GM23338 (cell line): ENCODE results near the gene SPHK1. TPM values are rescaled to one million over a fixed set of nuclear protein-coding genes. Genes with fewer than 3 reads are reported as not detected.

ENCODE experiments used
- ATAC-seq: fragments of 200-7000 bp; cut with Tn5 transposase; 3 replicates; pipeline ENCODE4 v1.9.1; 2020
- DNase-seq: peaks from one replicate; pipeline ENCODE4 v3.0.0-alpha.2; 2015; ENCODE audit warnings: low spot score
- H2AFZ ChIP-seq: fragments of 200-600 bp; sonication (generic); 2 replicates; pipeline ENCODE4 v1.8.0; 2016; ENCODE audit warnings: antibody characterized with exemption, mild to moderate bottlenecking, moderate library complexity
- H3F3A ChIP-seq: fragments of 200-600 bp; sonication (generic); replicated peaks from 2 replicates; pipeline ENCODE4 v1.8.0; 2017; ENCODE audit warnings: antibody characterized with exemption, mixed run types, low read depth
- H3K27ac ChIP-seq: fragments of 200-600 bp; sonication (generic); 2 replicates; pipeline ENCODE4 v1.6.1; 2016; ENCODE audit warnings: low read depth
- H3K27me3 ChIP-seq: fragments of 200-600 bp; sonication (generic); 2 replicates; pipeline ENCODE4 v1.8.0; 2016; ENCODE audit warnings: mild to moderate bottlenecking, mixed run types, moderate library complexity; ENCODE audit not compliant: insufficient read depth
- H3K36me3 ChIP-seq: fragments of 200-600 bp; sonication (generic); 2 replicates; pipeline ENCODE4 v1.8.0; 2016; ENCODE audit warnings: mild to moderate bottlenecking; ENCODE audit not compliant: insufficient read depth
- H3K4me1 ChIP-seq: fragments of 200-600 bp; sonication (generic); 2 replicates; pipeline ENCODE4 v1.8.0; 2016; ENCODE audit warnings: mild to moderate bottlenecking, moderate library complexity; ENCODE audit not compliant: insufficient read depth
- H3K4me2 ChIP-seq: fragments of 200-600 bp; sonication (generic); 2 replicates; pipeline ENCODE4 v1.7.1; 2017; ENCODE audit warnings: mixed run types
- H3K4me3 ChIP-seq: fragments of 200-600 bp; sonication (generic); 2 replicates; pipeline ENCODE4 v1.6.1; 2016; ENCODE audit warnings: mixed run types
- H3K79me2 ChIP-seq: fragments of 200-600 bp; sonication (generic); replicated peaks from 2 replicates; pipeline ENCODE4 v1.8.0; 2017; ENCODE audit warnings: mild to moderate bottlenecking; ENCODE audit not compliant: insufficient read depth
- H3K9me2 ChIP-seq: fragments of 200-600 bp; sonication (generic); 2 replicates; pipeline ENCODE4 v1.8.0; 2017; ENCODE audit not compliant: insufficient read depth
- H4K20me1 ChIP-seq: fragments of 200-600 bp; sonication (generic); replicated peaks from 2 replicates; pipeline ENCODE4 v1.8.0; 2017; ENCODE audit warnings: mild to moderate bottlenecking; ENCODE audit not compliant: insufficient read depth
- H3K27ac Mint-ChIP-seq: 2 replicates; pipeline ENCODE4 v1.8.0; 2020; ENCODE audit warnings: inconsistent platforms, mild to moderate bottlenecking, moderate library complexity, mixed read lengths
- H3K27me3 Mint-ChIP-seq: 3 replicates; pipeline ENCODE4 v1.8.0; 2022; ENCODE audit warnings: low read depth, mild to moderate bottlenecking, moderate library complexity, mixed read lengths, inconsistent platforms; ENCODE audit not compliant: insufficient read depth, poor library complexity
- H3K36me3 Mint-ChIP-seq: 3 replicates; pipeline ENCODE4 v1.8.0; 2021; ENCODE audit warnings: low read depth, mild to moderate bottlenecking, inconsistent platforms, moderate library complexity, mixed read lengths
- H3K4me1 Mint-ChIP-seq: 3 replicates; pipeline ENCODE4 v1.8.0; 2020; ENCODE audit warnings: mild to moderate bottlenecking, inconsistent platforms, mixed read lengths
- H3K4me3 Mint-ChIP-seq: 3 replicates; pipeline ENCODE4 v1.8.0; 2021; ENCODE audit warnings: moderate library complexity, mild to moderate bottlenecking, inconsistent platforms, mixed read lengths
- H3K9me3 Mint-ChIP-seq: 3 replicates; pipeline ENCODE4 v1.8.0; 2020; ENCODE audit warnings: moderate library complexity, mild to moderate bottlenecking, inconsistent platforms, mixed read lengths
- CREB1 ChIP-seq: fragments of 250-450 bp; sonication (Bioruptor Pico); IDR thresholded peaks from 2 replicates; pipeline ENCODE4 v1.5.0; 2020; ENCODE audit warnings: low read depth, mild to moderate bottlenecking, moderate library complexity
- EZH2 ChIP-seq: fragments of 200-600 bp; sonication (generic); IDR thresholded peaks from one replicate; pipeline ENCODE4 v1.8.0; 2017; ENCODE audit warnings: antibody characterized with exemption, mild to moderate bottlenecking, low read depth; ENCODE audit not compliant: unreplicated experiment
- EZH2phosphoT487 ChIP-seq: fragments of 200-600 bp; sonication (generic); IDR thresholded peaks from one replicate; pipeline ENCODE4 v1.8.1; 2018; ENCODE audit warnings: antibody characterized with exemption; ENCODE audit not compliant: unreplicated experiment
- JUNB ChIP-seq: IDR thresholded peaks from one replicate; pipeline ENCODE4 v1.6.1; 2016; ENCODE audit warnings: antibody characterized with exemption; ENCODE audit not compliant: unreplicated experiment
- NANOG ChIP-seq: IDR thresholded peaks from 2 replicates; pipeline ENCODE4 v1.6.1; 2016; ENCODE audit warnings: antibody characterized with exemption, borderline replicate concordance
- POLR2AphosphoS5 ChIP-seq: IDR thresholded peaks from 2 replicates; pipeline ENCODE4 v1.6.1; 2016; ENCODE audit warnings: antibody characterized with exemption, low read depth
- STAT1 ChIP-seq: IDR thresholded peaks from one replicate; pipeline ENCODE4 v1.6.1; 2016; ENCODE audit warnings: antibody characterized with exemption; ENCODE audit not compliant: unreplicated experiment
- ZNF114 ChIP-seq: fragments of 250-450 bp; sonication (Bioruptor Pico); IDR thresholded peaks from 2 replicates; pipeline ENCODE4 v1.5.0; 2020; ENCODE audit warnings: mild to moderate bottlenecking, moderate library complexity
- ZNF331 ChIP-seq: fragments of 250-450 bp; sonication (Bioruptor Pico); IDR thresholded peaks from 2 replicates; pipeline ENCODE4 v1.5.0; 2020; ENCODE audit warnings: low read depth, mild to moderate bottlenecking, moderate library complexity
- polyA plus RNA-seq: library from polyadenylated mRNA; unstranded; fragments of >200 nt; fragmentation: Nextera tagmentation; extraction: Ambion mirVana; gene quantifications from 2 replicates; pipeline ENCODE4 v1.2.1, GENCODE V29; 2016
- total RNA-seq: library from RNA; depleted of rRNA; stranded (reverse); fragments of >200 nt; shearing (Covaris generic); gene quantifications from 2 replicates; pipeline ENCODE4 v1.2.3, GENCODE V29; 2014
- TF ChIP-seq, protein P1 (sequence below): IDR thresholded peaks from one replicate; pipeline ENCODE4 v1.6.1; 2018; ENCODE audit warnings: antibody characterized with exemption; ENCODE audit not compliant: unreplicated experiment
- TF ChIP-seq, protein P2 (sequence below): fragments of 250-450 bp; sonication (Bioruptor Pico); IDR thresholded peaks from 2 replicates; pipeline ENCODE4 v1.5.0; 2020; ENCODE audit warnings: mild to moderate bottlenecking, moderate library complexity
- TF ChIP-seq, protein P3 (sequence below), 2 experiments: fragments of 200-600 bp in 1 of 2; sonication (generic) in 1 of 2; conservative IDR thresholded peaks; 2 replicates each; pipeline versions ENCODE4 v1.5.1 to v1.6.1; 2016 to 2017; ENCODE audit warnings: antibody characterized with exemption in 2 of 2, low read depth in 2 of 2, mild to moderate bottlenecking in 2 of 2, moderate library complexity in 1 of 2
- TF ChIP-seq, protein P4 (sequence below): IDR thresholded peaks from 2 replicates; pipeline ENCODE4 v1.6.1; 2016; ENCODE audit warnings: antibody characterized with exemption

The SPHK1 gene
- total and polyA plus RNA-seq, 2 experiments from 2014 or later, result 1.3 to 3.2 TPM

DNA sequence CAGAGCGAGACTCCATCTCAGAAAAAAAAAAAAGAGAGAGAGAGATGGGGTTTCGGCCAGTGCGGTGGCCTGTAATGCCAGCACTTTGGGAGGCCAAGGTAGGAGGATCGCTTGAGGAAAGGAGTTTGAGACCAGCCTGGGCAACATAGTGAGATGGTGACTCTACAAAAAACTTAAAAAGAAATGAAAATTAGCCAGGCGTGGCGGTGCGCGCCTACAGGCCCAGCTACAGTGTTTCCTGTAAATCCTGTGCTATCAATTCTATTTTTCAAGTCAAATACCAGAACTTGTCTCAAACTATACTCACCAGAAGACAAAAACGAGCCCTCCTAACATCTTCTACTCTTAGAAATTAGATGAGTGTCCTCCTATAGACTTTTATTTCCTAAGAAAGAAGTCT, 49.3 kb downstream of the SPHK1 start:
- Histone ChIP-seq H3K9me2 (no peaks in the 10 kb centered on the region), H3K36me3 (no peaks in the 10 kb centered on the region), H4K20me1 (peaks cover 57% of the 10 kb centered on the region), H3K79me2 (peaks cover 100% of the 10 kb centered on the region), H3F3A (no peaks in the 10 kb centered on the region), H3K27me3 (no peaks in the 10 kb centered on the region), H3K27ac (peak overlapping the region; percentile 52; the same call in 1 of the 2 replicates), H3K4me2 (no peak overlapping the region), H3K4me3 (no peak overlapping the region), H3K4me1 (peaks cover 61% of the 10 kb centered on the region), H2AFZ (no peak overlapping the region)
- H3K9me3 Mint-ChIP-seq, result no peaks in the 10 kb centered on the region
- ATAC-seq, result no peak
- H3K27me3 Mint-ChIP-seq, result peaks cover 5% of the 10 kb centered on the region
- no peak for DNase-seq
- H3K4me3 Mint-ChIP-seq, result no peak overlapping the region
- H3K4me1 Mint-ChIP-seq, result peaks cover 63% of the 10 kb centered on the region
- H3K27ac Mint-ChIP-seq, result peak overlapping the region; percentile 14; the same call in 1 of the 2 replicates
- TF ChIP-seq EZH2phosphoT487 (no peak), STAT1 (no peak), JUNB (no peak), NANOG (no peak), ZNF114 (CRISPR knock-in tag) (no peak), POLR2AphosphoS5 (no peak), ZNF331 (CRISPR knock-in tag) (no peak), CREB1 (CRISPR knock-in tag) (no peak), EZH2 (no peak)
- TF ChIP-seq, protein P1, sequence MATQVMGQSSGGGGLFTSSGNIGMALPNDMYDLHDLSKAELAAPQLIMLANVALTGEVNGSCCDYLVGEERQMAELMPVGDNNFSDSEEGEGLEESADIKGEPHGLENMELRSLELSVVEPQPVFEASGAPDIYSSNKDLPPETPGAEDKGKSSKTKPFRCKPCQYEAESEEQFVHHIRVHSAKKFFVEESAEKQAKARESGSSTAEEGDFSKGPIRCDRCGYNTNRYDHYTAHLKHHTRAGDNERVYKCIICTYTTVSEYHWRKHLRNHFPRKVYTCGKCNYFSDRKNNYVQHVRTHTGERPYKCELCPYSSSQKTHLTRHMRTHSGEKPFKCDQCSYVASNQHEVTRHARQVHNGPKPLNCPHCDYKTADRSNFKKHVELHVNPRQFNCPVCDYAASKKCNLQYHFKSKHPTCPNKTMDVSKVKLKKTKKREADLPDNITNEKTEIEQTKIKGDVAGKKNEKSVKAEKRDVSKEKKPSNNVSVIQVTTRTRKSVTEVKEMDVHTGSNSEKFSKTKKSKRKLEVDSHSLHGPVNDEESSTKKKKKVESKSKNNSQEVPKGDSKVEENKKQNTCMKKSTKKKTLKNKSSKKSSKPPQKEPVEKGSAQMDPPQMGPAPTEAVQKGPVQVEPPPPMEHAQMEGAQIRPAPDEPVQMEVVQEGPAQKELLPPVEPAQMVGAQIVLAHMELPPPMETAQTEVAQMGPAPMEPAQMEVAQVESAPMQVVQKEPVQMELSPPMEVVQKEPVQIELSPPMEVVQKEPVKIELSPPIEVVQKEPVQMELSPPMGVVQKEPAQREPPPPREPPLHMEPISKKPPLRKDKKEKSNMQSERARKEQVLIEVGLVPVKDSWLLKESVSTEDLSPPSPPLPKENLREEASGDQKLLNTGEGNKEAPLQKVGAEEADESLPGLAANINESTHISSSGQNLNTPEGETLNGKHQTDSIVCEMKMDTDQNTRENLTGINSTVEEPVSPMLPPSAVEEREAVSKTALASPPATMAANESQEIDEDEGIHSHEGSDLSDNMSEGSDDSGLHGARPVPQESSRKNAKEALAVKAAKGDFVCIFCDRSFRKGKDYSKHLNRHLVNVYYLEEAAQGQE, result no peak
- TF ChIP-seq, protein P2, sequence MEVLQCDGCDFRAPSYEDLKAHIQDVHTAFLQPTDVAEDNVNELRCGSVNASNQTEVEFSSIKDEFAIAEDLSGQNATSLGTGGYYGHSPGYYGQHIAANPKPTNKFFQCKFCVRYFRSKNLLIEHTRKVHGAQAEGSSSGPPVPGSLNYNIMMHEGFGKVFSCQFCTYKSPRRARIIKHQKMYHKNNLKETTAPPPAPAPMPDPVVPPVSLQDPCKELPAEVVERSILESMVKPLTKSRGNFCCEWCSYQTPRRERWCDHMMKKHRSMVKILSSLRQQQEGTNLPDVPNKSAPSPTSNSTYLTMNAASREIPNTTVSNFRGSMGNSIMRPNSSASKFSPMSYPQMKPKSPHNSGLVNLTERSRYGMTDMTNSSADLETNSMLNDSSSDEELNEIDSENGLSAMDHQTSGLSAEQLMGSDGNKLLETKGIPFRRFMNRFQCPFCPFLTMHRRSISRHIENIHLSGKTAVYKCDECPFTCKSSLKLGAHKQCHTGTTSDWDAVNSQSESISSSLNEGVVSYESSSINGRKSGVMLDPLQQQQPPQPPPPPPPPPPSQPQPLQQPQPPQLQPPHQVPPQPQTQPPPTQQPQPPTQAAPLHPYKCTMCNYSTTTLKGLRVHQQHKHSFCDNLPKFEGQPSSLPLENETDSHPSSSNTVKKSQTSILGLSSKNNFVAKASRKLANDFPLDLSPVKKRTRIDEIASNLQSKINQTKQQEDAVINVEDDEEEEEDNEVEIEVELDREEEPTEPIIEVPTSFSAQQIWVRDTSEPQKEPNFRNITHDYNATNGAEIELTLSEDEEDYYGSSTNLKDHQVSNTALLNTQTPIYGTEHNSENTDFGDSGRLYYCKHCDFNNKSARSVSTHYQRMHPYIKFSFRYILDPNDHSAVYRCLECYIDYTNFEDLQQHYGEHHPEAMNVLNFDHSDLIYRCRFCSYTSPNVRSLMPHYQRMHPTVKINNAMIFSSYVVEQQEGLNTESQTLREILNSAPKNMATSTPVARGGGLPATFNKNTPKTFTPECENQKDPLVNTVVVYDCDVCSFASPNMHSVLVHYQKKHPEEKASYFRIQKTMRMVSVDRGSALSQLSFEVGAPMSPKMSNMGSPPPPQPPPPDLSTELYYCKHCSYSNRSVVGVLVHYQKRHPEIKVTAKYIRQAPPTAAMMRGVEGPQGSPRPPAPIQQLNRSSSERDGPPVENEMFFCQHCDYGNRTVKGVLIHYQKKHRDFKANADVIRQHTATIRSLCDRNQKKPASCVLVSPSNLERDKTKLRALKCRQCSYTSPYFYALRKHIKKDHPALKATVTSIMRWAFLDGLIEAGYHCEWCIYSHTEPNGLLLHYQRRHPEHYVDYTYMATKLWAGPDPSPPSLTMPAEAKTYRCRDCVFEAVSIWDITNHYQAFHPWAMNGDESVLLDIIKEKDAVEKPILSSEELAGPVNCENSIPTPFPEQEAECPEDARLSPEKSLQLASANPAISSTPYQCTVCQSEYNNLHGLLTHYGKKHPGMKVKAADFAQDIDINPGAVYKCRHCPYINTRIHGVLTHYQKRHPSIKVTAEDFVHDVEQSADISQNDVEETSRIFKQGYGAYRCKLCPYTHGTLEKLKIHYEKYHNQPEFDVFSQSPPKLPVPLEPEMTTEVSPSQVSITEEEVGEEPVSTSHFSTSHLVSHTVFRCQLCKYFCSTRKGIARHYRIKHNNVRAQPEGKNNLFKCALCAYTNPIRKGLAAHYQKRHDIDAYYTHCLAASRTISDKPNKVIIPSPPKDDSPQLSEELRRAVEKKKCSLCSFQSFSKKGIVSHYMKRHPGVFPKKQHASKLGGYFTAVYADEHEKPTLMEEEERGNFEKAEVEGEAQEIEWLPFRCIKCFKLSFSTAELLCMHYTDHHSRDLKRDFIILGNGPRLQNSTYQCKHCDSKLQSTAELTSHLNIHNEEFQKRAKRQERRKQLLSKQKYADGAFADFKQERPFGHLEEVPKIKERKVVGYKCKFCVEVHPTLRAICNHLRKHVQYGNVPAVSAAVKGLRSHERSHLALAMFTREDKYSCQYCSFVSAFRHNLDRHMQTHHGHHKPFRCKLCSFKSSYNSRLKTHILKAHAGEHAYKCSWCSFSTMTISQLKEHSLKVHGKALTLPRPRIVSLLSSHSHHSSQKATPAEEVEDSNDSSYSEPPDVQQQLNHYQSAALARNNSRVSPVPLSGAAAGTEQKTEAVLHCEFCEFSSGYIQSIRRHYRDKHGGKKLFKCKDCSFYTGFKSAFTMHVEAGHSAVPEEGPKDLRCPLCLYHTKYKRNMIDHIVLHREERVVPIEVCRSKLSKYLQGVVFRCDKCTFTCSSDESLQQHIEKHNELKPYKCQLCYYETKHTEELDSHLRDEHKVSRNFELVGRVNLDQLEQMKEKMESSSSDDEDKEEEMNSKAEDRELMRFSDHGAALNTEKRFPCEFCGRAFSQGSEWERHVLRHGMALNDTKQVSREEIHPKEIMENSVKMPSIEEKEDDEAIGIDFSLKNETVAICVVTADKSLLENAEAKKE, result no peak
- TF ChIP-seq, protein P3, sequence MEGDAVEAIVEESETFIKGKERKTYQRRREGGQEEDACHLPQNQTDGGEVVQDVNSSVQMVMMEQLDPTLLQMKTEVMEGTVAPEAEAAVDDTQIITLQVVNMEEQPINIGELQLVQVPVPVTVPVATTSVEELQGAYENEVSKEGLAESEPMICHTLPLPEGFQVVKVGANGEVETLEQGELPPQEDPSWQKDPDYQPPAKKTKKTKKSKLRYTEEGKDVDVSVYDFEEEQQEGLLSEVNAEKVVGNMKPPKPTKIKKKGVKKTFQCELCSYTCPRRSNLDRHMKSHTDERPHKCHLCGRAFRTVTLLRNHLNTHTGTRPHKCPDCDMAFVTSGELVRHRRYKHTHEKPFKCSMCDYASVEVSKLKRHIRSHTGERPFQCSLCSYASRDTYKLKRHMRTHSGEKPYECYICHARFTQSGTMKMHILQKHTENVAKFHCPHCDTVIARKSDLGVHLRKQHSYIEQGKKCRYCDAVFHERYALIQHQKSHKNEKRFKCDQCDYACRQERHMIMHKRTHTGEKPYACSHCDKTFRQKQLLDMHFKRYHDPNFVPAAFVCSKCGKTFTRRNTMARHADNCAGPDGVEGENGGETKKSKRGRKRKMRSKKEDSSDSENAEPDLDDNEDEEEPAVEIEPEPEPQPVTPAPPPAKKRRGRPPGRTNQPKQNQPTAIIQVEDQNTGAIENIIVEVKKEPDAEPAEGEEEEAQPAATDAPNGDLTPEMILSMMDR (conservative IDR thresholded peaks at IDR 0.05; ENCODE audit: low read depth in 2 of 2), result no peak
- TF ChIP-seq, protein P4, sequence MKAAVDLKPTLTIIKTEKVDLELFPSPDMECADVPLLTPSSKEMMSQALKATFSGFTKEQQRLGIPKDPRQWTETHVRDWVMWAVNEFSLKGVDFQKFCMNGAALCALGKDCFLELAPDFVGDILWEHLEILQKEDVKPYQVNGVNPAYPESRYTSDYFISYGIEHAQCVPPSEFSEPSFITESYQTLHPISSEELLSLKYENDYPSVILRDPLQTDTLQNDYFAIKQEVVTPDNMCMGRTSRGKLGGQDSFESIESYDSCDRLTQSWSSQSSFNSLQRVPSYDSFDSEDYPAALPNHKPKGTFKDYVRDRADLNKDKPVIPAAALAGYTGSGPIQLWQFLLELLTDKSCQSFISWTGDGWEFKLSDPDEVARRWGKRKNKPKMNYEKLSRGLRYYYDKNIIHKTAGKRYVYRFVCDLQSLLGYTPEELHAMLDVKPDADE, result no peak
- H3K36me3 Mint-ChIP-seq, result peaks cover 7% of the 10 kb centered on the region; the same call in 2 of the 3 replicates
